ENCODE measurements around the gene CPNE7. TPM values are rescaled to one million over a fixed set of nuclear protein-coding genes. Genes with fewer than 3 reads are reported as not detected.

The CPNE7 gene
- total and polyA plus RNA-seq, 7 experiments from 2014 or later = 0.39 to 5.2 TPM; not detected in 5

- ATAC-seq = no peak
- intact Hi-C loops (cut with micrococcal nuclease) = no loop called here
- H3K27ac Mint-ChIP-seq = no peak overlapping the region
- no peaks in the 10 kb centered on the region for H3K36me3 Mint-ChIP-seq
- H3K36me3 ChIP-seq (ENCODE audit: control insufficient read depth in 2 of 3, insufficient read depth in 3 of 3, low read length in 3 of 3) = no peaks in the 10 kb centered on the region
- no peaks in the 10 kb centered on the region for H3K27me3 ChIP-seq (ENCODE audit: control insufficient read depth in 2 of 2, insufficient read depth in 2 of 2, low read length in 2 of 2)
- H3K9me3 Mint-ChIP-seq = peaks cover 0 to 1% (median 0%) of the 10 kb centered on the region in 11 donors
- H3K4me3 Mint-ChIP-seq = no peak overlapping the region
- H3K4me1 ChIP-seq (ENCODE audit: control insufficient read depth in 2 of 2, insufficient read depth in 2 of 2, low read length in 2 of 2) = no peaks in the 10 kb centered on the region
- no peak for DNase-seq
- H3K27me3 Mint-ChIP-seq = peaks cover 0 to 10% (median 0%) of the 10 kb centered on the region in 5 donors
- no peak overlapping the region for H3K27ac ChIP-seq (ENCODE audit: low read depth, low read length)
- CTCF ChIA-PET = no interaction called here
- no peaks in the 10 kb centered on the region for H3K4me1 Mint-ChIP-seq
- H3K4me3 ChIP-seq (ENCODE audit: low read length) = no peak overlapping the region
- POLR2A ChIA-PET = no interaction called here
- no peaks in the 10 kb centered on the region for H3K9me3 ChIP-seq (ENCODE audit: control insufficient read depth in 2 of 3, low read length in 3 of 3)
These were observed 5.6 kb downstream of the CPNE7 start for GRCh38 chr16:89581045-89581695.

GRCh38 chr16:89581861-89582563 lies 6.5 kb downstream of the CPNE7 start:
- H3K36me3 ChIP-seq (ENCODE audit: control insufficient read depth in 2 of 3, insufficient read depth in 3 of 3, low read length in 3 of 3) = no peaks in the 10 kb centered on the region
- intact Hi-C loops (cut with micrococcal nuclease) = no loop called here
- H3K27ac ChIP-seq (ENCODE audit: low read depth, low read length) = no peak overlapping the region

GRCh38 chr16:89582614-89583196 lies 7.1 kb downstream of the CPNE7 start:
- no peaks in the 10 kb centered on the region for H3K36me3 Mint-ChIP-seq
- peaks cover 0 to 2% (median 0%) of the 10 kb centered on the region in 5 donors for H3K27me3 Mint-ChIP-seq
- Histone ChIP-seq H3K27me3 (ENCODE audit: control insufficient read depth in 2 of 2, insufficient read depth in 2 of 2, low read length in 2 of 2) (no peaks in the 10 kb centered on the region), H3K4me1 (ENCODE audit: control insufficient read depth in 2 of 2, insufficient read depth in 2 of 2, low read length in 2 of 2) (no peaks in the 10 kb centered on the region), H3K4me3 (ENCODE audit: low read length) (no peak overlapping the region), H3K9me3 (ENCODE audit: control insufficient read depth in 2 of 3, low read length in 3 of 3) (no peaks in the 10 kb centered on the region), H3K36me3 (ENCODE audit: control insufficient read depth in 2 of 3, insufficient read depth in 3 of 3, low read length in 3 of 3) (no peaks in the 10 kb centered on the region), H3K27ac (ENCODE audit: low read depth, low read length) (no peak overlapping the region)
- intact Hi-C loops (cut with micrococcal nuclease) = no loop called here
- ChIA-PET POLR2A (no interaction called here), CTCF (no interaction called here)
- H3K4me1 Mint-ChIP-seq = no peaks in the 10 kb centered on the region
- no peaks in the 10 kb centered on the region for H3K9me3 Mint-ChIP-seq
- ATAC-seq (no peak), DNase-seq (no peak)
- no peak overlapping the region for H3K27ac Mint-ChIP-seq
- no peak overlapping the region for H3K4me3 Mint-ChIP-seq

More at GRCh38 chr16:89581861-89582563, 6.5 kb downstream of the CPNE7 start:
- ChIA-PET POLR2A (no interaction called here), CTCF (no interaction called here)
- Mint-ChIP-seq H3K9me3 (peaks cover 0 to 1% (median 0%) of the 10 kb centered on the region in 11 donors), H3K4me1 (no peaks in the 10 kb centered on the region), H3K27me3 (peaks cover 0 to 8% (median 0%) of the 10 kb centered on the region in 5 donors), H3K36me3 (no peaks in the 10 kb centered on the region), H3K27ac (no peak overlapping the region), H3K4me3 (no peak overlapping the region)
- H3K4me1 ChIP-seq (ENCODE audit: control insufficient read depth in 2 of 2, insufficient read depth in 2 of 2, low read length in 2 of 2) = no peaks in the 10 kb centered on the region
- no peaks in the 10 kb centered on the region for H3K9me3 ChIP-seq (ENCODE audit: control insufficient read depth in 2 of 3, low read length in 3 of 3)
- no peaks in the 10 kb centered on the region for H3K27me3 ChIP-seq (ENCODE audit: control insufficient read depth in 2 of 2, insufficient read depth in 2 of 2, low read length in 2 of 2)
- H3K4me3 ChIP-seq (ENCODE audit: low read length) = no peak overlapping the region
- ATAC-seq = no peak
- DNase-seq = no peak

- DNase-seq (no peak), ATAC-seq (no peak)
- Mint-ChIP-seq H3K4me1 (no peaks in the 10 kb centered on the region), H3K27ac (no peak overlapping the region), H3K36me3 (no peaks in the 10 kb centered on the region), H3K27me3 (peaks cover 0 to under 1% (median 0%) of the 10 kb centered on the region in 5 donors), H3K4me3 (no peak overlapping the region), H3K9me3 (no peaks in the 10 kb centered on the region)
- H3K4me3 ChIP-seq (ENCODE audit: low read length) = no peak overlapping the region
- intact Hi-C loops (cut with micrococcal nuclease) = no loop called here
- ChIA-PET CTCF (no interaction called here), POLR2A (no interaction called here)
- no peak overlapping the region for H3K27ac ChIP-seq (ENCODE audit: low read depth, low read length)
- no peaks in the 10 kb centered on the region for H3K9me3 ChIP-seq (ENCODE audit: control insufficient read depth in 2 of 3, low read length in 3 of 3)
- no peaks in the 10 kb centered on the region for H3K36me3 ChIP-seq (ENCODE audit: control insufficient read depth in 2 of 3, insufficient read depth in 3 of 3, low read length in 3 of 3)
- no peaks in the 10 kb centered on the region for H3K4me1 ChIP-seq (ENCODE audit: control insufficient read depth in 2 of 2, insufficient read depth in 2 of 2, low read length in 2 of 2)
- no peaks in the 10 kb centered on the region for H3K27me3 ChIP-seq (ENCODE audit: control insufficient read depth in 2 of 2, insufficient read depth in 2 of 2, low read length in 2 of 2)
These were observed 7.8 kb downstream of the CPNE7 start for GRCh38 chr16:89583197-89583894.

GRCh38 chr16:89583895-89584644 lies 8.5 kb downstream of the CPNE7 start:
- no peak for ATAC-seq
- CTCF ChIA-PET = no interaction called here
- Mint-ChIP-seq H3K27me3 (no peaks in the 10 kb centered on the region), H3K4me1 (no peaks in the 10 kb centered on the region), H3K36me3 (no peaks in the 10 kb centered on the region), H3K27ac (no peak overlapping the region), H3K9me3 (no peaks in the 10 kb centered on the region), H3K4me3 (no peak overlapping the region)
- Histone ChIP-seq H3K36me3 (ENCODE audit: control insufficient read depth in 2 of 3, insufficient read depth in 3 of 3, low read length in 3 of 3) (no peaks in the 10 kb centered on the region), H3K27ac (ENCODE audit: low read depth, low read length) (no peak overlapping the region), H3K27me3 (ENCODE audit: control insufficient read depth in 2 of 2, insufficient read depth in 2 of 2, low read length in 2 of 2) (no peaks in the 10 kb centered on the region), H3K4me3 (ENCODE audit: low read length) (no peak overlapping the region), H3K9me3 (ENCODE audit: control insufficient read depth in 2 of 3, low read length in 3 of 3) (no peaks in the 10 kb centered on the region), H3K4me1 (ENCODE audit: control insufficient read depth in 2 of 2, insufficient read depth in 2 of 2, low read length in 2 of 2) (no peaks in the 10 kb centered on the region)
- intact Hi-C loops (cut with micrococcal nuclease) = no loop called here
- POLR2A ChIA-PET = no interaction called here
- DNase-seq = no peak

GRCh38 chr16:89584768-89585549 lies 9.4 kb downstream of the CPNE7 start:
- H3K36me3 ChIP-seq (ENCODE audit: control insufficient read depth in 2 of 3, insufficient read depth in 3 of 3, low read length in 3 of 3) = no peaks in the 10 kb centered on the region
- H3K9me3 ChIP-seq (ENCODE audit: control insufficient read depth in 2 of 3, low read length in 3 of 3) = no peaks in the 10 kb centered on the region
- no peaks in the 10 kb centered on the region for H3K4me1 Mint-ChIP-seq
- ChIA-PET CTCF (no interaction called here), POLR2A (no interaction called here)
- no peak overlapping the region for H3K27ac ChIP-seq (ENCODE audit: low read depth, low read length)
- no peak overlapping the region for H3K4me3 ChIP-seq (ENCODE audit: low read length)
- H3K4me1 ChIP-seq (ENCODE audit: control insufficient read depth in 2 of 2, insufficient read depth in 2 of 2, low read length in 2 of 2) = no peaks in the 10 kb centered on the region
- no peaks in the 10 kb centered on the region for H3K9me3 Mint-ChIP-seq
- DNase-seq (no peak), ATAC-seq (no peak)
- peak overlapping the region in 1 of 9 donors; percentile 41 for H3K27ac Mint-ChIP-seq
- no peaks in the 10 kb centered on the region for H3K36me3 Mint-ChIP-seq
- intact Hi-C loops (cut with micrococcal nuclease) = no loop called here
- H3K27me3 Mint-ChIP-seq = no peaks in the 10 kb centered on the region
- H3K4me3 Mint-ChIP-seq = no peak overlapping the region
- H3K27me3 ChIP-seq (ENCODE audit: control insufficient read depth in 2 of 2, insufficient read depth in 2 of 2, low read length in 2 of 2) = no peaks in the 10 kb centered on the region

All from naive thymus-derived CD4-positive, alpha-beta T cell (primary cell).